ENCODE results near the gene FEV.

- TF ChIP-seq YY1 (IDR thresholded peaks at IDR 0.05; ENCODE audit: insufficient read depth, insufficient read length) (no peak), SUZ12 (IDR thresholded peaks at IDR 0.05; ENCODE audit: extremely low read depth, insufficient read depth, insufficient read length) (no peak), ZNF274 (IDR thresholded peaks at IDR 0.05; ENCODE audit: low read depth, low read length) (no peak)
Measured at GRCh38 chr2:218992196-218992595, 7.2 kb upstream of the FEV start.
